Measurements from ENCODE around the gene MRPL48.

Gene MRPL48

DNA sequence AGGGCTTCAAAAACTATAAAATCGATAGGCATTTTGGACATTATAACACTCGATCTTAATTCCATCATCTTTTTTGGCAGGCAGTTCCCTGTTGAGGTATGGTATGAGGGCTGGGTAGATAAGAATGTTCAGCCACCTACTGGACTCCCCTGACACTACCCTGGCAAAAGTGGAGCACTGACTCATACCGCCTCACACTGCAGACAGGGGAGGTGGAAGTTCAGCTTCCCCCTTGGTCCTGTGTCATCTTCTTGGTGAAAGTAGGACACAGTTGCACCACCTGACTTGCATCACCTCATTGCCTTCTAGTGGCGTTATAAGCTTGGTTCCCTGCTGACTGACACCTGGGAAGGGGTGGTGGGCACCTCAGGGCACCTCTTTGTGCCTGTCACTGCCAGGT, 119.5 kb downstream of the MRPL48 start:
- DNase-seq, result no peak

DNA sequence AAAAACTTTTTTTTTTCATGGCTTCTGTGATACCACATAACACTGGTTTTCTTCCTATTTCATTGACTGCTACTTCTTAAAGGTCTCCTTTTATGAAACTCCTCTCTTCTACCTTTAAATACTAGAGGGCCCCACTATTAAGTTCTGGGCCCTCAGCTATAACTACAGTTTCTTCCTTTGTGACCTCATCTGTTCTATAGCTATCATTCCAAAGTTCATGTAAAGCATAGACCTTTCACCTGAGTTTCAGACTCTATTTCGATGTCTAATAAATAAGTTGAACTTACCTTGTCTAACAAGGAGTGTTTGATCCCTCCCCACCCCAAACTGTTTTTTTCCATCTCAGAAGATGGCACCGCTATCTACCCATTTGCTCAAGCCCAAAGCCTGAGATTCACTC, 124.4 kb downstream of the MRPL48 start:
- DNase-seq, result no peak

DNA sequence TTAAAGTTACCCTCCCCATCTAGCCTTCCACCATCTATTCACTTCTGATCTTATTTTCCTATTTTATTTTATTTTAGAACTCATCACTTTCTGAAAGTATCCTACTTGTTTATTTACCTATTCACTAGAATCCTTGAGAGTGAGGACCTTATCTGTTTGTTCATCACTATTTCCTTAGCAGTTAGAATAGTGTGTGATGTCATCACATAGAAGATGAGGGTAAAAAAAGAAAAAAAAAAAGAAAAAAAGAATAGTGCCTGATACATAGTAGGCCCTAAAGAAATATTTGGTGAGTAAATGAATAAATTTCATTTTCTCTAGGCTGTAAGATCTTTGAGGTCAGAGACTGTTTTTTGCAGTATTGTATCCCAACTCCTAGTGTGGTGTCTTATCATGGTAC, 125.8 kb downstream of the MRPL48 start:
- no peak for DNase-seq

DNA sequence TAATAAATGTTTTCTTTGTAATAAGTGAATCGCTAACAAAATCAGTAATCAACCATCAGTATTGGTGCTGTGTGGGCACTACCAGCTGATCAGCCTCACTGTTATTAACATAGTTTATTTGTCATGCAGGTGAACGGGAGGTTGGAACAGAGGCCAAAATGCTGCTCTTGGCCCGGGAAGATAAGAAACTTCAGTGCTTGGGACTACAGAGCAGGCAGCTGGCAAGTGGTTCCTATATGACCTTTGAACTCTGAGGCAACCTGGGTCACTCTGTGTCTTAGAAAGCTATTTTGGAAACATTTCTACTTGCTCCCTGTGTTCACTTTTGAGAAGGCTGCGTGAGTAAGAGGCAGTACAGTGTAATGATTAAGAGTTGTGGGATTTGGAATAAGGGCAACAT, 126.6 kb downstream of the MRPL48 start:
- DNase-seq, result no peak
